Dermis microvascular lymphatic vessel endothelial cell (primary cell): ENCODE results near the gene ELMO2. TPM values are rescaled to one million over a fixed set of nuclear protein-coding genes. Genes with fewer than 3 reads are reported as not detected.
A peak's percentile ranks its signal among the peaks of the same experiment; 100 is the strongest.

Source experiments
- DNase-seq, 2 donors: peaks; one replicate each; pipeline versions ENCODE4 v3.0.0 to v3.0.0-alpha.2; 2010; ENCODE audit warnings: low read depth in 2 of 2
- total RNA-seq: library from RNA; depleted of rRNA; stranded (reverse); fragments of >200 nt; gene quantifications from 2 replicates; pipeline ENCODE4 v1.2.1, GENCODE V29; 2014

The ELMO2 gene
- total RNA-seq, 1 donor from 2014 or later = 16.9 TPM

GRCh38 chr20:46352370-46352938, 54.0 kb downstream of the ELMO2 start:
- DNase-seq = no peak

- DNase-seq = no peak
Measured at GRCh38 chr20:46351357-46352058, 54.9 kb downstream of the ELMO2 start.

- no peak for DNase-seq
Measured at GRCh38 chr20:46350986-46351267, 55.5 kb downstream of the ELMO2 start.

GRCh38 chr20:46350201-46350985, 56.0 kb downstream of the ELMO2 start:
- DNase-seq = peak in 1 of 2 donors; percentile 64

GRCh38 chr20:46349742-46350056, 56.7 kb downstream of the ELMO2 start:
- DNase-seq = no peak

GRCh38 chr20:46349035-46349741, 57.2 kb downstream of the ELMO2 start:
- DNase-seq = peak; percentile 12 to 57

- DNase-seq = no peak
Measured at GRCh38 chr20:46347841-46348803, 58.3 kb downstream of the ELMO2 start.

GRCh38 chr20:46346770-46347169, 59.6 kb downstream of the ELMO2 start:
- DNase-seq = no peak

GRCh38 chr20:46344488-46345162, 61.8 kb downstream of the ELMO2 start:
- DNase-seq = no peak

GRCh38 chr20:46343975-46344357, 62.4 kb downstream of the ELMO2 start:
- DNase-seq = no peak

- no peak for DNase-seq
Measured at GRCh38 chr20:46343348-46343974, 63.0 kb downstream of the ELMO2 start.

- no peak for DNase-seq
Measured at GRCh38 chr20:46342451-46343347, 63.7 kb downstream of the ELMO2 start.

GRCh38 chr20:46342010-46342378, 64.4 kb downstream of the ELMO2 start:
- DNase-seq = no peak

- no peak for DNase-seq
Measured at GRCh38 chr20:46341074-46342009, 65.1 kb downstream of the ELMO2 start.

GRCh38 chr20:46339037-46339436, 67.4 kb downstream of the ELMO2 start:
- DNase-seq = no peak

GRCh38 chr20:46336735-46337134, 69.7 kb downstream of the ELMO2 start:
- no peak for DNase-seq

GRCh38 chr20:46334303-46334904, 72.0 kb downstream of the ELMO2 start:
- no peak for DNase-seq
